Measurements from ENCODE around the gene FERMT2.

DNA sequence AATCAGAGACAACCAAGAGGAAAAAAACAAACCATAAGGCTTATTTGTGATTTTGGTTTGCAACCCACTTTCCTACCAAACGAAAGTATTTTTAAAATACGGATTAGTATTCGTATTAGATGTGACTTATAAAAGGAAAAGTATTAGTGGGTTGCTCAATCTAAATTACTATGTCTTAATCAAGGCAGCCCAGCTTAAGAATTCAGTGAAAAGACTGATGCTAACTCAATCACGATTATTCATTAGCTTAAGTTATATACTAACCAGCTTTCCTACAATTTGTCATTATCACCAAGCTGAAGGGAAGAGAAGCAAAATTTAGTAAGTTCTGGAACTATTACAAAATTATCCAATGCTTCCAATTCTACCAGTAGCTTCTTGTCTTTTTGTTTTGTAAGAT is 62.7 kb downstream of the FERMT2 start:
- TF ChIP-seq, protein P1, sequence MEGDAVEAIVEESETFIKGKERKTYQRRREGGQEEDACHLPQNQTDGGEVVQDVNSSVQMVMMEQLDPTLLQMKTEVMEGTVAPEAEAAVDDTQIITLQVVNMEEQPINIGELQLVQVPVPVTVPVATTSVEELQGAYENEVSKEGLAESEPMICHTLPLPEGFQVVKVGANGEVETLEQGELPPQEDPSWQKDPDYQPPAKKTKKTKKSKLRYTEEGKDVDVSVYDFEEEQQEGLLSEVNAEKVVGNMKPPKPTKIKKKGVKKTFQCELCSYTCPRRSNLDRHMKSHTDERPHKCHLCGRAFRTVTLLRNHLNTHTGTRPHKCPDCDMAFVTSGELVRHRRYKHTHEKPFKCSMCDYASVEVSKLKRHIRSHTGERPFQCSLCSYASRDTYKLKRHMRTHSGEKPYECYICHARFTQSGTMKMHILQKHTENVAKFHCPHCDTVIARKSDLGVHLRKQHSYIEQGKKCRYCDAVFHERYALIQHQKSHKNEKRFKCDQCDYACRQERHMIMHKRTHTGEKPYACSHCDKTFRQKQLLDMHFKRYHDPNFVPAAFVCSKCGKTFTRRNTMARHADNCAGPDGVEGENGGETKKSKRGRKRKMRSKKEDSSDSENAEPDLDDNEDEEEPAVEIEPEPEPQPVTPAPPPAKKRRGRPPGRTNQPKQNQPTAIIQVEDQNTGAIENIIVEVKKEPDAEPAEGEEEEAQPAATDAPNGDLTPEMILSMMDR (IDR thresholded peaks at IDR 0.05) = no peak
- TF ChIP-seq POLR2A (IDR thresholded peaks at IDR 0.05) = no peak
